Karpas-422 (cell line): ENCODE data around the gene TP73. TPM values are rescaled to one million over a fixed set of nuclear protein-coding genes. Genes with fewer than 3 reads are reported as not detected.

Experiments used
- small RNA-seq: library from RNA; depleted of rRNA; stranded (forward); fragments of <200 nt; gene quantifications from one replicate; pipeline ENCODE3, GENCODE V24; 2014
- total RNA-seq: library from RNA; depleted of rRNA; stranded (reverse); fragments of >200 nt; shearing (Covaris generic); gene quantifications from 2 replicates; pipeline ENCODE4 v1.2.3, GENCODE V29; 2014; ENCODE audit warnings: low replicate concordance; rRNA removed

Gene TP73
- total RNA-seq, 1 experiment from 2014 or later = 0.52 TPM

Small RNA genes within 50 kb of the gene (small RNA-seq; reads per million reads assigned to genes)
- not detected for gene RF02197
- not detected for gene RN7SL574P

Other genes with a start within 250 kb of the TP73 start
- not detected in 2 replicates for gene ARHGEF16, start 197.9 kb upstream of the TP73 start, total RNA-seq
- gene MEGF6, start 41.0 kb upstream of the TP73 start, total RNA-seq = not detected in 2 replicates
- gene TPRG1L, start 27.5 kb upstream of the TP73 start, total RNA-seq = 10.2 and 14.4 TPM in 2 replicates
- 37.2 and 46.7 TPM in 2 replicates for gene WRAP73, start 2.4 kb upstream of the TP73 start, total RNA-seq
- gene CCDC27, start 99.9 kb downstream of the TP73 start, total RNA-seq = not detected in 2 replicates
- 0.87 TPM in 1 of 2 replicates, not detected in the other for gene SMIM1, start 120.2 kb downstream of the TP73 start, total RNA-seq
- gene LRRC47, start 144.0 kb downstream of the TP73 start, total RNA-seq = 10.2 and 29.1 TPM in 2 replicates
- 19.9 and 90.0 TPM in 2 replicates for gene CEP104, start 204.7 kb downstream of the TP73 start, total RNA-seq
- gene DFFB, start 205.0 kb downstream of the TP73 start, total RNA-seq = 11.9 and 15.2 TPM in 2 replicates
- gene C1orf174, start 247.8 kb downstream of the TP73 start, total RNA-seq = 17.4 and 25.5 TPM in 2 replicates